Middle frontal gyrus (tissue), 1 donor: ENCODE data around the gene SCUBE1.
"Not testable (repeated sequence)": the region's sequence is repeated elsewhere in the genome, so short reads cannot be mapped to it uniquely, and the experiment has no call there.

ENCODE experiments used
- DNase-seq: peaks from one replicate; pipeline ENCODE4 v3.0.0-alpha.2; 2015; ENCODE audit warnings: low spot score; ENCODE audit errors: extremely low spot score

SCUBE1 gene

DNA sequence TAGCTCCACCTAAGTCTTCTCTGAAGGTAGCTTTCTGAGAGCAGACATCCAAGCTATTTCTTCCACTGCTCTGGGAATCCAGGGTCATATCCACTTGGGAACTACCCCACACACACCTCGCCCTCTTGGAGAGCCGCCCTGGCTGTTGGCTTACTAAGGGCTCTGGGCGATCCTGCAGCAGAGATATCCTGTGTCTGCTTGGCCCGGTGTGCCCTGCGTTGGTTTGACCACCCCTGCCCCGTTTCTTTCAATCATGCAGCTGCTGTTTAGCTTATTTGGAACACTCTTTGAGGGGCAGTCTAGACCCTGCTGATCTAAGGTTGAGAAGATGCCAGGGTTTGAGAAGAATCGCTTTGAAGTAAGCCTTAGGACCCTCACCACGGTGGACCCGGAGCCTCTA, 17.4 kb upstream of the SCUBE1 start:
- no peak for DNase-seq

GRCh38 chr22:43356881-43357280, 13.7 kb upstream of the SCUBE1 start:
- no peak for DNase-seq

DNA sequence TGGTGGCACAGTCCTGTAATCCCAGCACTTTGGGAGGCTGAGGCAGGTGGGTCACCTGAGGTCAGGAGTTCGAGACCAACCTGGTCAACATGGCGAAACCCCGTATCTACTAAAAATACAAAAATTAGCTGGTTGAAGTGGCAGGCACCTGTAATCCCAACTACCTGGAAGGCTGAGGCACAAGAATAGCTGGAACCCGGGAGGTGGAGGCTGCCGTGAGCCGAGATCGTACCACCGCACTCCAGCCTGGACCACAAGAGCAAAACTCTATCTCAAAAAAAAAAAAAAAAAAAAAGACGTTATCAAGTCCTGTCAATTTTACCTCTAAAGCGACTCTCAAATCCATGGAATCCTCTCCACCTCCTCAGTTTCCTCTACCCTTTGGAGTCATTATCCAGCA, 12.5 kb upstream of the SCUBE1 start:
- not testable (repeated sequence) for DNase-seq

GRCh38 chr22:43351966-43352345, 8.8 kb upstream of the SCUBE1 start:
- no peak for DNase-seq

- DNase-seq: no peak
Measured at GRCh38 chr22:43349636-43350035, 6.5 kb upstream of the SCUBE1 start.

GRCh38 chr22:43346521-43346929, 3.4 kb upstream of the SCUBE1 start:
- no peak for DNase-seq

DNA sequence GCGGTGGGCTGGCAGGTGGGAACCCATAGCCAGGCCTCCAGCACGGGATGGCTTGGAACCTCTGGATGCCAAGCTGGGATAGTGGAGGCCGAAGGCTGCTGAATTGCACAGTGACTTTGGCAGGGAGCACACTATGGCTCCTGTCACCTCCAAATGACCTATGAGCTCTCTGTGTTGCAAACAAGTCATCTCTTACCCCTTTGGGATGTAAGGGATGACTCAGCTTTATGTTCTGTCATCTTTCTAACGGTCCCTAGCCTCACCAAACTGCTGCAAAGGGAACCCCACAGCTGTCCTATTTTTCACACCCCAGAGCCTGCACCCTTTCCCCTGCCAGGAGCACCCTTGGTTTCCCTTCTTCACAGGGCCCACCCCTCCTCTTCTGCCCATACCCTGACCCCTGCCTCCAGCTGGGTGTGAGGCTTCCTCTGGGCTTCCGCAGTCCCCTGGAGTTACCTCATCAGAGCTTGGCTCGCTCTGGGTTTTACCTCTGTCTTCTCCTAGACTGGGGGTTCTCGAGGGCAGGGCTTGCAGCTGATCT, 2.7 kb upstream of the SCUBE1 start:
- DNase-seq: no peak

DNA sequence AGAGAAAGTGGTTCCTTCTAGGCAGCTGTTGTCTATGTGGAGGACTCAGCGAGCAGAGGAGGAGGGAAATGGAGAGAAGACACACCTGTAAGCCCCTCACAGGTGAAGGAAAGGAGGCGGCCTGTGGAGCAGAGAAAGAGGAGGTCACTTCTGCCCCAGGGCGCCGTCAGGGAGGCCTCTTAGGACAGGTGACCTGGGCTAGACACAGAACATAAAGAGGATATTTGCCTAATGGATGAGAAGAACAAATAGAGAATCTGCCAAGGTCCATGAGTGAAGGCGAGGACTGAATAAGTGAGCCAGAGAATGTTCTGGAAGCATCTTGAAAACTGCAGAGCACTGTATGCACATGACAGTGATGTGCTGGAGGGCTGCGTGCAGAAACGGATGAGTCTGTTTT, 2.2 kb upstream of the SCUBE1 start:
- no peak for DNase-seq

- DNase-seq: no peak
Measured at GRCh38 chr22:43344520-43344787, 1.3 kb upstream of the SCUBE1 start.

- no peak for DNase-seq
Measured at GRCh38 chr22:43343670-43344519, 723 bp upstream of the SCUBE1 start.

- DNase-seq: no peak
Measured at GRCh38 chr22:43342347-43343261, 568 bp downstream of the SCUBE1 start.

DNA sequence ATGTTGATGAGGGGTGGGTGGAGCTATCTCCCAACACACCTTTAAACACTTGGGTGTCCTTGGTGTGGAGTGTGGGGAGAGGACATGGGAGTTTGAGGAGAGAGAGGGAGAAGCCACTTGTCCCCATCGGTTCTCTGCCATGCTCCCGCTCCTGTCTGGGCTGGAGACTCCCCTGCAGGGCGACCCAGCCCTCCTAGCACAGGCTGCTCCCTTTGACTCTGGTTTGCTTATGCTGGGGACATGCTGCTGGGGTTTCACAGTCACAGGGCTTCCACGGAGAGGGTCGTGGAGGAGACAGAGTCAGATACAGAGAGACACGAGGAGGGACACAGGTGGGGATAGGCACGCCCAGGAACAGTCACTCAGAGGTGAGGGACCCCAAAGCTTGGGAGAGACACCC, 1.6 kb downstream of the SCUBE1 start:
- DNase-seq: no peak

DNA sequence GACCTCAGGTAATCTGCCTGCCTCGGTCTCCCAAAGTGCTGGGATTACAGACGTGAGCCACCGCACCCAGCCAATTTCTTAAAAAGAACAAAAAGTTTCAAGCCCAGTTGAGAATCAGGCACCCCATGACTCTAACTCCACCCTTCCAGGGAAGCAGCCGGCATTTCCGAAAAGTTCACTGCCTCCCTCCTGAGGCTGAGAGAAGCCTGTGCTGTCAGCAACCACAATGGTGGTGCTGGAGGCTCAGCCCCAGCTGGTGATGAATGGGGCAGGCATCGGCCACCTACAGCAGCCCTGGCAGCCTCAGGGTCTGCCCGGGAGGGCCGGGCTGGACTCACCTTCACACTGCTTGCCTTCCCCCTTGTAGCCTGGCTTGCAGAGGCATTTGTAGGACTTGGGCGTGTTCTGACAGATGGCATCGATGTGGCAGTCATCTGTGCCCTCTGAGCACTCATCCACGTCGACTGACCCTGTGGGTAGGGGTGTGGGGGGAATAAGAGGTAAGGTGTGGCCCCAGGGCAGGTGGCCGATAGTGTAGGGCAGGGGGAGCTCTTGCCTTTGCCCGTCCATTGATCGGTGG, 4.3 kb downstream of the SCUBE1 start:
- no peak for DNase-seq

GRCh38 chr22:43337946-43338345, 5.2 kb downstream of the SCUBE1 start:
- DNase-seq: no peak

GRCh38 chr22:43337385-43337784, 5.8 kb downstream of the SCUBE1 start:
- no peak for DNase-seq

DNA sequence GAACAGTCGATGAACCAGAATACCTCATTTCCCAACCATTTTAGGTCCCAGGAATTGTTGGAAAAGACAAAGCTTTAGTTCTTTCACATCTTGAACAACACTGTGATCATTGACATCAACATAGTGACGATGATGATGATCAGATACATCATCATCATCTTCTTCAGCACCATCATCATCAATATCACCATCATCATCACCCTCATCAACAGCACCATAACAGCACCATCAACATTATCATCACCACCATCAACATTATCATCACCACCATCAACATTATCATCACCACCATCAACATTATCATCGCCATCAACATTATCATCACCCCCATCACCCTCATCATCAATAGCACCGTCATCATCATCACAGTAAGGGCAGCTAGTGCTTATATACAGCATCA, 8.8 kb downstream of the SCUBE1 start:
- DNase-seq: no peak

GRCh38 chr22:43333978-43334377, 9.2 kb downstream of the SCUBE1 start:
- no peak for DNase-seq

GRCh38 chr22:43333156-43333555, 10.0 kb downstream of the SCUBE1 start:
- no peak for DNase-seq

DNA sequence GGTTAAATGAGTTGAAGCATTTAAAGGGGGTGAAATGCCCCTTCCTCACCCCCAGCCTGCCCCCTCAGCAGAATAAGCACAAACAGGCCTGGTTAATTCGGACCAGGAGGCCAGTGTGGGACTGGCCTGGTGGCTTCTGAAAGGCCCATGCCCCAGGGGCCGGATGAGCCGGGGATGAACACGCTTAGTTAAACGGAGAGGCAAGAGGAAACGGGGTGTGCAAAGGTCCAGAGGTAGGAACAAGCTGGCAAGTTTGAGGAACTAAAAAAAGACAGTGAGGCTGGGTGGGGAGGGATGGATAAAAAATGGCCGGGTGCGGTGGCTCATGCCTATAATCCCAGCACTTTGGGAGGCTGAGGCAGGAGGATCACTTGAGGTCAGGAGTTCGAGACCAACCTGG, 11.5 kb downstream of the SCUBE1 start:
- no peak for DNase-seq

DNA sequence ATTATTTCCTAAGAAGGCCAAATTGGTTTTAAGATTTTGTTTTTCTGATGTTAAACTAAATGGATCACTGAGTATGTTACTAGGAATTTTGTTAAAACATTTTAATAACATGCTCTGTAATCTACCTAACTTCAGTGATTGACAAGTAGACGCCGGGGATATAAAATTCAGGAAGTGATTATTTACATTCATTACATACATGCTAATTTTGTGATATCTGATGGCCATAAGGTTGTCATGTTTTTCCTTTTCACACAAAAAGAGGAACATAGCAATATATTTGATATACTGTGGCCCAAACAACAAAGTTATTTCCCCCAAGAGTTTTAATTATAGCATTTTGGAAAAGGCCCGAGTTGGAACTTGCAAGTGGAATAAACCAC, 12.1 kb downstream of the SCUBE1 start:
- DNase-seq: no peak

GRCh38 chr22:43330178-43331068, 12.7 kb downstream of the SCUBE1 start:
- DNase-seq: no peak
